NOMO-1 (cell line): ENCODE measurements around the gene PGA4.
"Not testable (repeated sequence)": the region's sequence is repeated elsewhere in the genome, so short reads cannot be mapped to it uniquely, and the experiment has no call there.

Source experiments
- DNase-seq, 2 experiments: peaks; one replicate each; lab custom pipeline; 2025; ENCODE audit not compliant: unreplicated experiment in 2 of 2; lab: John Stamatoyannopoulos, UW

PGA4 gene

GRCh38 chr11:61248071-61248470, 25.9 kb downstream of the PGA4 start:
- DNase-seq: not testable (repeated sequence)

- DNase-seq: not testable (repeated sequence)
Measured at GRCh38 chr11:61249201-61249600, 27.1 kb downstream of the PGA4 start.

GRCh38 chr11:61250796-61251765, 28.9 kb downstream of the PGA4 start:
- not testable (repeated sequence) for DNase-seq

GRCh38 chr11:61252332-61252731, 30.2 kb downstream of the PGA4 start:
- not testable (repeated sequence) for DNase-seq

GRCh38 chr11:61254403-61255025, 32.4 kb downstream of the PGA4 start:
- peak; percentile 25 to 64 for DNase-seq

- no peak for DNase-seq
Measured at GRCh38 chr11:61256710-61257482, 34.7 kb downstream of the PGA4 start.

- DNase-seq: no peak
Measured at GRCh38 chr11:61258546-61258945, 36.4 kb downstream of the PGA4 start.

GRCh38 chr11:61259363-61259762, 37.2 kb downstream of the PGA4 start:
- no peak for DNase-seq

GRCh38 chr11:61264371-61264770, 42.2 kb downstream of the PGA4 start:
- no peak for DNase-seq

GRCh38 chr11:61264795-61265194, 42.6 kb downstream of the PGA4 start:
- no peak for DNase-seq

- DNase-seq: no peak
Measured at GRCh38 chr11:61265357-61265756, 43.2 kb downstream of the PGA4 start.

GRCh38 chr11:61266602-61267001, 44.5 kb downstream of the PGA4 start:
- no peak for DNase-seq

- DNase-seq: no peak
Measured at GRCh38 chr11:61267437-61267841, 45.3 kb downstream of the PGA4 start.

GRCh38 chr11:61268588-61269250, 46.6 kb downstream of the PGA4 start:
- DNase-seq: no peak

GRCh38 chr11:61270354-61271076, 48.4 kb downstream of the PGA4 start:
- DNase-seq: no peak

GRCh38 chr11:61272731-61273130, 50.6 kb downstream of the PGA4 start:
- no peak for DNase-seq

- DNase-seq: no peak
Measured at GRCh38 chr11:61273178-61274078, 51.3 kb downstream of the PGA4 start.

- DNase-seq: no peak
Measured at GRCh38 chr11:61274084-61274483, 51.9 kb downstream of the PGA4 start.

GRCh38 chr11:61275191-61275590, 53.0 kb downstream of the PGA4 start:
- no peak for DNase-seq
